SW480 (cell line): ENCODE measurements around the gene LRRC52.
A peak's percentile ranks its signal among the peaks of the same experiment; 100 is the strongest.

Experiments
- DNase-seq: peaks from one replicate; pipeline ENCODE4 v3.0.0-alpha.2; 2016; ENCODE audit warnings: low spot score

LRRC52 gene

DNA sequence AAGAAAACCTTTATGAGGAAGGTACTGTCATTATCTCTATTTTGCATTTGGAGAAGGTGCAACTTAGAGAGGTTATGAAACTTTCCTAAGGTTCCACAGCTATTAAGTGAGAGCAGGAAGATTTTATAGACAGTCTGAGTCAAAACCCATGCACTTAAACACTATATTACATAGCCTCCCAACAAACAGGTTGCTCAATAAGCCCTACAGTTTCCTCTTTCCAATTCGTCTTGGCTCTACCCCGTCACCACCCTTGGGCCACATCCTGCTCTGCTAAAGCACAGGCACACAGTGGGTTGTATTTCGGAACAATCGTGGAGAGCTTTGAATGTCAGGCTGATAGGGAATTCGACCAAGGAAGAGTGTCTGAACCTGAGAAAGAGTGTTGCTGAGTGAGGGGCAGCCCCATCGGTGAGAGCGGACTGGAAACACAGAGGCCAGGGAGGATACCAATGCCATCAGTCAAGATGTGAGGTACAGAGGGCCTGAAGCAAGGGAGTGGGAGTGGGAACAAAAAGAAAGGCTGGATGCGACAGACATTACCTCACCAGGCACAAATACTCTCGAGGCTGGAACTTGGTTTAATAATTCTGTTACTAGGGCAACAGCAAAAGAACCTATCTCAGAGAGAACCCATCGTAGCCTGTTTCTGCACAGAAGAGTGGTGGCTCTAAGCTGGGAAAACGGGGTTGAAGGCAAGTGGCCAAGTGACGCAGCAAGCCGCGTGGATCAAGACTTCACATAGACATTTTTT is 6.3 kb upstream of the LRRC52 start:
- DNase-seq, result no peak

DNA sequence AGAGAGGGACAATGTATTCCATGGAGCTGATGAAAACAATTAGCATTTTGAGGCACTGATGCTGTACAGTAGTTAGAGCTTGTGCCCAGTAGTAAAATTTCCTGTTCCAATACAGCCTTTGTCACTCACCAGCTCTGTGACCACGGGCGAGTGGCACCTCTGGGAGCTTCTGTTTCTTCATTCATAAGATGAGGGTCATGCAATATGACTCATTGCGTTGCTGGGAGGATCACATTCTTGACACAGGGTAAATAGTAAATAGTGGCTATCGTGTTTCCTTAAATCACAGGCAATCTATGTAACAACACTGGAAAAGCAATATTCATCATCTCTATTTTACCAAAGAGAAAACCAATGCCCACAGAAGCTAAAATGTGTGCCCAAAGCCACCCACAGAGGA is 4.5 kb upstream of the LRRC52 start:
- peak; percentile 86 for DNase-seq

DNA sequence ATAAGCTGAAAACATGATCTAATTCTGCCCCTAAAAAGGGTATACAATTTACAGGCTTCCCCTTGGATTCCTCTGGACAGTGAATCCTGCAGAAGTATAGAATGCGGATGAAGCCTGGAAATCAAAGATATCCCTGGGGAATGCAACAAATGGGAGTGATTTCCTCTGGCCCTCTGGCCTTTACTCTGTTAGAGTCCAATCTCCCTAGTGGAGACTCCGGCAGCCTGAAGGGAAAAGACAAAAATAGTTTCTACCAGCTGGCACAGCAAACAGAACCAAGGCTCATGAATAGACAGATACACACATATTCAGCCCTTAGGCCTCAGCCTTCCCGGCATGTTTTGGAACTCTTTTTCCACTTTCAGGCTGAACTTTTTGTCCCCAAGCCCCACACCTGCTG is 3.9 kb upstream of the LRRC52 start:
- DNase-seq, result no peak

DNA sequence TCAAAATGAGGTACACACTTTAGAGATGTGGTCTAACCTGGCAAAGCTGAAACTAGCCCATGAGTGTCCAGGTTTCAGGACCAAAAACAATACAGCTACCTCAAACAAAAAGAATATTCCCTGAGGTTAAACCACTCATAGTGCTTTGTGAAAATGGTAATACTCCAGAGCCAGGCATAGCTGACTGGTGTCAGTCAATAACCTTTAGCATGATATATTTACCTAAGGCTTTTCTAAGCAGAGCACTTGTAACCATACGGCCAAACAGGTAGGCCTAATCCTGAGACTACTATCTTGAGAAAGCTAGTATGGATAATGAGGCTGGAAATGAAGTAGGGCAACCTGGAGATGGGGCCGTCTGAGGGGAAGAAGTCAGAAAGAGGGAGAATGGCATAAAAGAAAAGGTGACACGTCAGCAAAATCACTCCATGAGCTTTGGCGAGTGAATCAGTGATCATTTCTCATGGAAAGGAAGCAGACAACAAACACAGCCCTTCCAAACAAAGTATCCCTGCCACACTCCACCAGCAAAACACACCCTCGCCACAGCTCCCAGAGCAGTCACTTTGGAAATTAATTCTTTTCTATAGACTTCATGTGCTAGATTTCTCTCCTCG is 1.7 kb upstream of the LRRC52 start:
- DNase-seq, result no peak

DNA sequence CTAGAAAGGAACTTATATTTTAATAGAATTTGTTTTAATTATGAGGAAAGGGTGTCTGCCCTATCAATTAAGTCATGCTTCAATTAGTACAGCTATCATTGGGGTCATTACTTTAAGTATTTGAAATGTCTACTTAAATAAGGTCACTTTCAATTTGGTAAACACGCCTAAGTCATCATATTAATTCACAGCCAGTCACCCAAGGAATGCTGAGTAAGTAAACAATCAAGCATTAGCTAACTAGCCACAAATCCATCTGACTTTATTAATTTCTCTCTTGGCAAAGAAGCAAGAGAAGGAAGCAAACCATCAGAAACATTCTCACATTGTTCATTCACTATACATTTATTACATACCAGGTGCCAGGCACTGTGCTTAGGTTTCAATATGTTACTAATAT is 1.2 kb upstream of the LRRC52 start:
- no peak for DNase-seq

DNA sequence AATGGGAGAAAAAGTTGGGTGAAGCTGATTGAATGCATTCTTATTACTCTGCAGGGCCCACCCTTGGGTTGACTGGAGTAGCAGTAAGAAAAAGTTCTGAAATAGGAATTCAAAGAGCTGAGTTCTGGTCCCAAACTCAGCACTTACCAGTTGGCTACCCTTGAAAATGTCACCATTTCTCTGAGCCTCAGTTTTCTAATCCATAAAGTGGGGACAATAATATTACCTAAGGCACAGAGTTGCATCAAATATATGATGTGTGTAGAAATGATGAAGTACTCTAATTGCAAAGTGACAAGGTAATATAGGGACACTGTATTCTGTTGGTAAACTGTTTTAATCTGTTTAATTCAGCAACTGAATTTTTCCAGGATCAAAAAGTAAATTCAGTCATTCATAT is 1.2 kb downstream of the LRRC52 start:
- DNase-seq, result no peak

DNA sequence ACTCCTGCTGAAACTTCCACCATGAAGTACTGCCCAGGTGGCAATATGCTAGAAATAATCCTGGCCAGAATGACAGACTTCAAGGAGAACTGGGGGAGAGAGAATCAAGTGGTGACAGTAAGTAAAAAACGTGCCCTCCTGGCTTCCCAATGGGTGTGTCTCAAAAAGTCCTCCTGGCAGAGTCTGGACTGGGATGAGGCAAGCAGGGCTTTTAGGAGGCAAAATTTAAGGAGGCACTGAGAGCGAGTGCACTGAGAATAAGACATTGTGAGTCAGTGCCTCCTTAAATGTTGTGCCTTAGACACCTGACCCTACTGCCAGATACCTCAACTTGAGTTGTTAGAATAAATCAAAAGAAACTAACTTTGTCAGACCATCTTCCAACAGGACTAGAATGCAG is 2.2 kb downstream of the LRRC52 start:
- no peak for DNase-seq

DNA sequence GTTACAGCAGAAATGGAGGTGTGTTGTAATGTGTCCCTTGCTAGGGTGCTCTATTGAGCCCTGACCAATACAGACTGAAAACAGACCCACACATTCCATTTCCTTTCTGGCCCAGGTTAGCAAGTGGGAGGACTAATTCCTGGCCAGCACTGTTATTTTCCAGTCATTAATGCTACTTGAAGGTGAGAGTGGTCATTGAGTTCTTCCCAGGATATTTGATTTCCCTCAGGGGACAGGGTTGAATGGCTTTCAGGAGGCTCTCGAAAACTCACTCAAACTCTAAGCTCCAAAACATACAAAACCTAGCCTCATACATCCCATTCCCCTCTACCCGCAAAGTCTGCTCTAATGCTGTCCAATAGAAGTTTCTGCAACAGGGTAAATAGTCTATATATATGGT is 6.2 kb downstream of the LRRC52 start:
- DNase-seq, result no peak

DNA sequence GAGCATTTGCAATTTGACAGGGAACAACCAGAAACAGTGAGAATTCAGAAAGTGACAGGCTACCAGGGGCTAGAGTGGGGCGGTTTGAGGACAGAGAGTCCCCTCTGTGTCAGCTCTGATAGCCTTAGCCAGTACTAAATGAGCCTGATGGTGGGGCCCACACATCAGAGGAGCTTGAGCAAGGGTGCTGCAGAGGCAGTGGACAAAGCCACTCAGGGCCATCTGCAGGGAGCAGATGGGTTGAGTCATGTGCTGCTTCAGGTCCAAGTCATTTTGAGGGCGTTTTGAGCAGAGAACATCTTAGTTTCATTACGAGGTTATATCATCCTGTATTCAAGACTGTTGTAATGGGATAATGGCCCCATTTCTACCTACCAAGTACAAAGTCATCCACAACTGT is 7.7 kb downstream of the LRRC52 start:
- no peak for DNase-seq

DNA sequence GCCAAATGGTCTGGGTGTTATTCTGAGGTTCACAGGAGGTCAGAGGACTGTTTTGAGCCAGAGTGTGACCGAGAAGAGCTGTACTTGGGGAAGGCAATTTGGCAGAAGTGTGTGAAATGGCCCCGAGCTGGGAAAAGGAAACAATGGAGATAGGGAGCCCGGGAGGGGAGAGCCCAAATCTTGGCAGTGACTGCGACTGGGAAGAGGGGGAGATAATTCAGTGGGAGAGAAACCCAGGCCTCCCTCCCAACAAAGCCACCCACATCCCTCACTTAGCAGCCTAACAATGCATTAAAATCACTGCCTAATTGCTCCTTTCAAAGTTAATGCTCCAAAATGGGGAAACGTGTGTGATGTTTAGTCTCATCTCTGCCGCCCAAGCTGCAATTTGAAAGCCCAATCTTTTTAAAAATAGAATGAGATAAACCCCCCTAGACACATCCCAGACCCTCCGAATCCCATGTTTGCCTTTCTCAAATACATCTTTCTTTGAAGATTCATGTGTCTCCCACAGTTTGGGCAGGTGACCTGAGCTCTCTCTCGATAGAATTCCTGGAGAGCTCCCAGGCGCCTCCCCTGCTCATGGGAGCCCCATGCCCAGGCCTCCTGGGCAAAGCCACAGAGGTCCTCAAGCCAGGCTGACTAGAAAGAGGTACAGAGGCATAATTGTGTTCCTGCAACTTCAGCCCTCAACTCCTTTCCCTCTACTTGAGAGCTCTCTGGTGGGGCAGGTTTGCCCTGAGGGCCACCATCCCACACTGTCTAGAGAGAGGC is 17.3 kb downstream of the LRRC52 start:
- DNase-seq, result no peak

DNA sequence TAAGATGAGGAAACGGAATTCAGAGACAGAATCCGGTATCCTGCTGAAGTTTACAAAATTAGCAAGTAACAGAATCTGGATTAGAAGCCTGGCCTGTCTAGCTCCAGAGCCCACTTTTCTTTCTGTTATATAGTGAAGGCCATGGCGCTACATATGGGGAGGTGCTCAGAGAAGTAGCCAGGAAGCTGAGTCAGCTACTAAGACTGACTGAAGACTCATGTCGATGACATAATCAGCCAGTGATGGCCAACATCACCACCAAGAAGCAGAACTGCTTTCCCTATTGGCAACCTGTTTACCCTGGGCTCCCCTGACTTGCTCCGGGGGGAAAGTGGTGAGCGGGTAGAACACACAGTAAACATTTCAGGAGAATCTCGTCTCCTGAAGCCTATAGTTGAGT is 18.8 kb downstream of the LRRC52 start:
- DNase-seq, result no peak

DNA sequence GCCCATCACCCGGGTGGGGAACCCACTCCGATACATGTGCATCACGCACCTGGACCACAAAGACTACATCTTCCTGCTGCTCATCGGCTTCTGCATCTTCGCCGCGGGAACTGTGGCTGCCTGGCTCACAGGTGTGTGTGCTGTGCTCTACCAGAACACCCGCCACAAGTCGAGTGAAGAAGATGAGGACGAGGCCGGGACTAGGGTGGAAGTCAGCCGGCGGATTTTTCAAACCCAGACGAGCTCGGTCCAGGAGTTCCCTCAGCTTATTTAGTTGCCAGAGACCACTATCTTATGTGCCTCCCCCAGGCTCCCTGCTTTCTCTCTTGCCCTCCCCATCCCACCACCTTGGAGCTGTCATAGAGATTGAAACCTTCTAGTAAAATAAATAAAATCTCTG is 19.8 kb downstream of the LRRC52 start:
- DNase-seq, result no peak

DNA sequence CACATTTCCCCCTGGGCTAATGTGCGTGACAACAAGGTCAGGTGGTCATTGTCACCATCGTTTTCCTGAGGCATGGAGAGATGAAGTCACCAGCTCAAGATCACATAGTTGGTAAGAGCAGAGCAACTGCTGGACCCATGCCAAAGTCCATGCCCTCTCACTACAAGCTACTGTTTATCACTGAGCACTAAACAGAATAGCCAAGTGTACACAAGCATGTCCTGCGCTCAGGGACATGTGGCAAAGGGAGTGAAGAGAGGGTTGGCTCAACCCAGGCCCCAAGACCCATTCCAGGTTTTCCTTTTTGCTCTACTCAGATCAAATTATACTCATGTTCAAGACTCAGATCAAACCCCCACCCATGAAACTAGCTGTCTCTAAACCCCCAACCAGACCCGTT is 20.8 kb downstream of the LRRC52 start:
- DNase-seq, result no peak

DNA sequence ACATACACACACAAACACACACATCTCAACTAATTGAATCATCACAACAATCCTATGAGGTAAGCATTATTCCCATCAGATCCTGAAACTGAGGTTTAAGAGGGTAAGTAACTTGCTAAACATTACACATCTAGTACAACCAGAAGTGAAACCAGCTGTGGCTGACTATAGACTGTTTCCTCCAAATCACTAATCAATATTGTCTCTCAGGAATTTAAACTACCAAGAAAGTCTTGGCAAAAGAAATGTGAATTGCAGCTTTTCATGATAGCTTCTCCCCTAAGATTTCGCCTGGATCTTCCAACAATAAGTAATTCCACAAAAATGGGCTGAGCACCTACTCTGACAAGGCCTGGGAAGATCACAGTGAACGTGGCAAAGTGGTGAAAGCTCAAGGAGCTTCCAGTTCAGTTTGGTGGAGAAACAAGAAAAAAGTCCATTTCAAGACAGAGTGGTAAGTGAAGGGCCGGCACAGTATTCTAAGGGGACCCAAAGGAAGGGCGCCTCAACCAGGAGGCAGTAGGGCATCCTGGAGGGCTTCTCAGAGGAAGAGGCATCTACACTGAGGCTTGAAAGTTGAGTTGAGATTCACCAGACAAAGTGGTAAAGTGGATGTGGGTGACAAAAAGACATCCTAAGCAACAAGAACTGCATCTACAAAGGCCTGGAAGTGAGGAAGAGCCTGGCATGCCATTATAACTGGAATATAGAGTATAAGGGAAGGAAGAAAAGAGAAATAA is 22.1 kb downstream of the LRRC52 start:
- DNase-seq, result no peak

DNA sequence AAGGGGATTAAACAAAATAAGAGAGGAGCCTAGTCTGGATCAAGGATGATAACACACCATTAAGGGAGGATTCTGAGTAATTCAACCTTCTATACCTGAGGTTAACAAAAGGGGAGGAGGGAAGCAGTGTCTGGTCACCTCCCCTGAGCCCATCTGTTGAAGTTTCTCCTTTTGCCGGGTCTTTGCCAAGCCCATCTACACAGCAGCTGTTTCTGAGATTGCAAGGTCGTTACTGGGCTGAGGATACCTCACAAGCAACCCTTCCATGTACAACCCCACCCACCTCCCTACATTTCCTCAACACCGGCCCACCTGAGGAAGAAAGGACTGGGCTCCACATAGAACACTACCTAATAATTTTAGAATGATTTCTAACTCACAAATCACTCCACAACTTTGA is 26.3 kb downstream of the LRRC52 start:
- no peak for DNase-seq

DNA sequence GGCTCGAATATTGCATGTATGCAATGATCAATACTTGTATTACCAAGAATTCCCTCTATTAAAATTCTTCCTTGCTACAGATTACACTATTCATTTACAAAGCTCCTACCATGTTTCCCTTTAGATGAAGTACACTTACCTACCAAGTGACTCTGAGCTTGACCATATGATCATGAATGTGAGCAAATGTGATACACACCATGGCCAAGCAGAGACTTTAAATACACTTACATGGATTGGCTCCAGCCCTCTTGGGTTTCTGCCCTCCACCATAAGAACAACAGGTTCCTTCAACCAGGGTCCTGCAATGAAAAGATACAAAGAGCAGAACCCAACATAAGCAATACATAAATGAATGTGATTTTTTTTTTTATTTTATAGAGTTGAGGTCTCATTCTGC is 30.0 kb downstream of the LRRC52 start:
- no peak for DNase-seq

DNA sequence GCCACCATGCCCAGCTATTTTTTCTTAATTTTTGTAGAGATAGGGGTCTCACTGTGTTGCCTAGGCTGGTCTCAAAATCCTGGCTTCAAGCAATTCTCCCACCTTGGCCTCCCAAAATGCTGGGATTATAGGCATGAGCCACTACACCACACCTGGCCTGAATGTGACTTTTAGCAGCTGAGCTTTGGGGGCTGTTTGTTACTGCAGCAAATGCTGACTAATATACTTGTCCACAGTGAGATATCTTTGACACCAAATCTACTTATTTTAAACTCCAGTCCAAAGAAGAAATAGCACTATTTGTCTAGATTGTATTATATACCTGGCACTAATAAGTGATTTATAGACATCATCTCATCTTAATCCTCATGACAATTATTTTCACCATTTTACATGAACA is 30.5 kb downstream of the LRRC52 start:
- no peak for DNase-seq

DNA sequence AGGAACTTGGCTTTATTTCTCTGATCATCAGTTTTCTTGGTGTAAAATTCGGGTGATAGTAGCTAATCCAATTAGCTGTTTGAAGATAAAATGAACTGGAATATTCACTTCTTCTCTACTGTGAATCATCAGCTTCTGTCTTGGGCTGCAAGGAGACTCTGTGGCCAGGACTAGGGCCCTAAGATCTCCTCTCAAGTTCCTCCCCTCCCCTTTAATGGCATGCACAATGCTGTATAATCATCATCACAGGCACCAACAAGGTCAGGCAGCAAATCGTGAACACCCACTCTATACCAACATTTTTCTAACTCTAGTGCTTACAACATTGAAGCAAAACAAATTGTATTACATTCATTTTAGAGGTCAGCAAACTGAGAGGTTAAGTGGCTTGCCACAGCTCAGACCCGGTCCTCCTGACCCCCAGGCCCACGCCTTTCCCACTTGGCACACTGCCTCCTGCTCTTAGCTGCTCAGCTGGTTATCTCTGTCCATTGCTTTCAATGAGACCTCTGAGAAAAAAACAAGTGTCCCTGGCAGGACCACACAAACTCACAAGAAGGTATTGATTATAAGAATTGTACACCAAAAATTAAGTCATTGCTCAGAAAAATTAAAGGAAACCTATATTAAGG is 31.8 kb downstream of the LRRC52 start:
- DNase-seq, result no peak

DNA sequence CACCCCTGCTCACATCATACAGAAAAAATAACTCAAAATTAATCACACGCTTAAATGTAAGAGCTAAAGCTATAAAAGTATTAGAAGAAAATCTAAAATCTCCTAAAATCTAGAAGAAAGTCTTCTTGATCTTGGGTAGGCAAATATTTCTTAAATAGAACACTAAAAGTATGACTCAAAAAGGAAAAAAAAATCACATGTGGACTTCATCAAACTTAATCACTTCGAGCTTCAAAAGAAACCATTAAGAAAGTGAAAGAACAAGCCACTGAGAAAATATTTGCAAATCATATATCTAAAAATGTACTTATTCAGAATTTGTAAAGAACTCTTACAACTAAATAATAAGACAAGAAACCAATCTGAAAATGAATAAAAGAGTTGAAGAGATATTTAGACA is 32.7 kb downstream of the LRRC52 start:
- DNase-seq, result no peak

DNA sequence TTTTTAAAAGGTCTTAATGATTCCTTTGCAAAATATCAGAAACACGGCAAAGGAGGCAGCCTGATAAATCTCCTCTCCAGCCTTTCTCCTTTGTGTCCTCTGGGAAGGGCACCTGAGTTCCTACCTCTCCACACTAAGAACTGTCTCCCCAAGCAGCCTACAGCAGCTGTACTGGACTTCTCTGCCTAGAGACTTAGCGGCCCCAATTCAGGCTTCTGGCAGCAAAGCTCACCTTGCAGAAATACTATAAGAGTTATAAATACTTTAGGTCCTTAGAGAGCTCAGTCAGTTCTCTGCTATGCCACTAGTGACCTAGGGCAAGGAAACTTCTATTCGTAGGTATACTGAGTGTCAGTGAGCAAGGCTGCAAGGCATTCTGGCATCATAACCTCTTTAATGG is 33.9 kb downstream of the LRRC52 start:
- no peak for DNase-seq

DNA sequence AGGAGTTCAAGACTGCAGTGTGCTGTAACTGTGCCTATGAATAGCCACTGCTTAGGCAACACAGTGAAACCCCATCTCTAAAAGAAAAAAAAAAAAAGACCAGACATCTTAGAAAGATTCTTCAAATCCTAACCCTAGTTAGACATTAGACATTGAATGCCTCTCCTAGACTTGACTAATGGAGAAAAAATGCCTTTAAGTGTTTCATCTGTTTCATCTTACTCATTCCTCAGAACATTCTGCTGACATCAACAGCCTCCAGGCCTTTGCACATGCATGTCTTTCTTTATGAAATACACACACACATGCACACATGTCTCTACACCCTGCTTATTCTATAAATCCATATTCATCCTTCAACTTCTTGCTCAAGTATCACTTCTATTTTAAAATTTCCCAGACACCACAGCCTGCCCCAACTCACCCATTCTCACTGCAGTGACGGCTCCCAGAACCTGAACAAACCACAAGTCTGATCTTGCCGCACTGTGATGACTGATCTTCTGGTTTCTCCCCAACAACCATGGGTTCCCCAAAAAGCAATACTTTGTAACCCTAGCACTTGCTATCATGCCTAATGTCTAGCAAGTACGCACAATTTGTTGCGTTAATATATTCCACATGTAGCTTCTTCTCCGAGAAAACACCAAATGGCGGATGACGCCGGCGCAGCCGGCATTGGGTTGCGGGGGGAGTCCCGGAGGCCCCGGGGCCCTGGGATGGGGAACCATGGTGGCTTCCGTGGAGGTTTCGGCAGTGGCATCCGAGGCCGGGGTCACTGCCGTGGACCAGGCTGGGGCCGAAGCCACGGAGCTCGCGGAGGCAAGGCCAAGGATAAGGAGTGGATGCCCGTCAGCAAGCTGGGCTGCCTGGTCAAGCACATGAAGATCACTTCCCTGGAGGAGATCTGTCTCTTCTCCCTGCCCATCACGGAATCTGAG is 37.4 kb downstream of the LRRC52 start:
- no peak for DNase-seq
